ENCODE data around the gene TMEM128.
"Not testable (repeated sequence)": the region's sequence is repeated elsewhere in the genome, so short reads cannot be mapped to it uniquely, and the experiment has no call there.

The TMEM128 gene

GRCh38 chr4:4259484-4260100, 11.6 kb upstream of the TMEM128 start:
- no peak overlapping the region for H3K27ac ChIP-seq
- no peak overlapping the region for H3K4me3 ChIP-seq

GRCh38 chr4:4257705-4258104, 9.7 kb upstream of the TMEM128 start:
- H3K4me3 ChIP-seq, H3K27ac ChIP-seq: not testable (repeated sequence)

- Histone ChIP-seq H3K27ac (no peak overlapping the region), H3K4me3 (no peak overlapping the region)
These were observed 8.8 kb upstream of the TMEM128 start for GRCh38 chr4:4256799-4257198.

GRCh38 chr4:4254666-4255065, 6.6 kb upstream of the TMEM128 start:
- Histone ChIP-seq H3K27ac (no peak overlapping the region), H3K4me3 (no peak overlapping the region)

- no peak overlapping the region for H3K27ac ChIP-seq
- H3K4me3 ChIP-seq: no peak overlapping the region
These were observed 6.2 kb upstream of the TMEM128 start for GRCh38 chr4:4254199-4254598.

GRCh38 chr4:4249866-4250265, 1.8 kb upstream of the TMEM128 start:
- no peak overlapping the region for H3K27ac ChIP-seq
- no peak overlapping the region for H3K4me3 ChIP-seq

- not testable (repeated sequence) for H3K4me3 ChIP-seq
- H3K27ac ChIP-seq: peak overlapping the region in 3 of 21 experiments; percentile 88 to 96 (median 94)
These were observed 1.3 kb upstream of the TMEM128 start for GRCh38 chr4:4249342-4249741.

- Histone ChIP-seq H3K27ac (peak overlapping the region in 20 of 21 experiments; percentile 85 to 98 (median 94)), H3K4me3 (peak overlapping the region; percentile 46 to 83 (median 63))
These were observed 821 bp upstream of the TMEM128 start for GRCh38 chr4:4248885-4249203.

- H3K4me3 ChIP-seq: peak overlapping the region; percentile 46 to 83 (median 63)
- H3K27ac ChIP-seq: peak overlapping the region; percentile 39 to 98 (median 94)
These were observed 361 bp downstream of the TMEM128 start for GRCh38 chr4:4247696-4248028.

- Histone ChIP-seq H3K4me3 (no peak overlapping the region), H3K27ac (no peak overlapping the region)
These were observed 2.9 kb downstream of the TMEM128 start for GRCh38 chr4:4245172-4245571.

- H3K27ac ChIP-seq, H3K4me3 ChIP-seq: not testable (repeated sequence)
These were observed 8.5 kb downstream of the TMEM128 start for GRCh38 chr4:4239551-4239950.

- Histone ChIP-seq H3K27ac (no peak overlapping the region), H3K4me3 (no peak overlapping the region)
These were observed 14.4 kb downstream of the TMEM128 start for GRCh38 chr4:4233610-4234009.

- no peak overlapping the region for H3K27ac ChIP-seq
- no peak overlapping the region for H3K4me3 ChIP-seq
These were observed 19.7 kb downstream of the TMEM128 start for GRCh38 chr4:4228356-4228668.

GRCh38 chr4:4227510-4228355, 20.3 kb downstream of the TMEM128 start:
- Histone ChIP-seq H3K27ac (no peak overlapping the region), H3K4me3 (no peak overlapping the region)

- no peak within 1 kb of the TSS for H3K27ac ChIP-seq
- H3K4me3 ChIP-seq: no peak within 1 kb of the TSS
These were observed 21.2 kb downstream of the TMEM128 start, which contains the start of gene OTOP1 for GRCh38 chr4:4226606-4227438. OTOP1 (minus strand) TSS chr4:4226929; CDS start chr4:4226864, 65 bp downstream.

GRCh38 chr4:4225915-4226605, 22.0 kb downstream of the TMEM128 start:
- H3K27ac ChIP-seq: no peak overlapping the region
- no peak overlapping the region for H3K4me3 ChIP-seq

- H3K27ac ChIP-seq: no peak overlapping the region
- H3K4me3 ChIP-seq: no peak overlapping the region
These were observed 30.9 kb downstream of the TMEM128 start for GRCh38 chr4:4217113-4217512.

- H3K4me3 ChIP-seq: no peak overlapping the region
- H3K27ac ChIP-seq: no peak overlapping the region
These were observed 31.4 kb downstream of the TMEM128 start for GRCh38 chr4:4216648-4217047.

- not testable (repeated sequence) for H3K4me3 ChIP-seq, H3K27ac ChIP-seq
These were observed 34.3 kb downstream of the TMEM128 start for GRCh38 chr4:4213674-4214073.

- Histone ChIP-seq H3K4me3 (no peak overlapping the region), H3K27ac (no peak overlapping the region)
These were observed 41.8 kb downstream of the TMEM128 start for GRCh38 chr4:4206204-4206603.
